VCaP (cell line): Measurements from ENCODE around the gene PPP1R1B.

Experiments
- H3K27ac ChIP-seq: fragments of 450-650 bp; 2 replicates; pipeline ENCODE4 v1.5.1; 2017
- CTCF ChIP-seq: fragments of 450-650 bp; conservative IDR thresholded peaks from 2 replicates; pipeline ENCODE4 v1.5.1; 2017; ENCODE audit warnings: mild to moderate bottlenecking, moderate library complexity

Gene PPP1R1B

GRCh38 chr17:39591958-39592954 is 34.5 kb upstream of the PPP1R1B start:
- H3K27ac ChIP-seq, result peak overlapping the region; percentile 39; the same call in 1 of the 2 replicates
- TF ChIP-seq CTCF, result no peak

GRCh38 chr17:39593371-39593770 is 33.4 kb upstream of the PPP1R1B start:
- TF ChIP-seq CTCF, result no peak

GRCh38 chr17:39595294-39595693 is 31.5 kb upstream of the PPP1R1B start:
- TF ChIP-seq CTCF, result no peak
- H3K27ac ChIP-seq, result no peak overlapping the region

More at GRCh38 chr17:39593371-39593770, 33.4 kb upstream of the PPP1R1B start:
- H3K27ac ChIP-seq, result no peak overlapping the region

- no peak overlapping the region for H3K27ac ChIP-seq
- no peak for TF ChIP-seq CTCF
Observed at GRCh38 chr17:39595928-39596510, 30.7 kb upstream of the PPP1R1B start.

GRCh38 chr17:39596543-39597267 is 30.0 kb upstream of the PPP1R1B start:
- H3K27ac ChIP-seq, result no peak overlapping the region
- TF ChIP-seq CTCF, result no peak

- no peak overlapping the region for H3K27ac ChIP-seq
- no peak for TF ChIP-seq CTCF
Observed at GRCh38 chr17:39597372-39598046, 29.2 kb upstream of the PPP1R1B start.
